ENCODE results near the gene LMF1.

The LMF1 gene

DNA sequence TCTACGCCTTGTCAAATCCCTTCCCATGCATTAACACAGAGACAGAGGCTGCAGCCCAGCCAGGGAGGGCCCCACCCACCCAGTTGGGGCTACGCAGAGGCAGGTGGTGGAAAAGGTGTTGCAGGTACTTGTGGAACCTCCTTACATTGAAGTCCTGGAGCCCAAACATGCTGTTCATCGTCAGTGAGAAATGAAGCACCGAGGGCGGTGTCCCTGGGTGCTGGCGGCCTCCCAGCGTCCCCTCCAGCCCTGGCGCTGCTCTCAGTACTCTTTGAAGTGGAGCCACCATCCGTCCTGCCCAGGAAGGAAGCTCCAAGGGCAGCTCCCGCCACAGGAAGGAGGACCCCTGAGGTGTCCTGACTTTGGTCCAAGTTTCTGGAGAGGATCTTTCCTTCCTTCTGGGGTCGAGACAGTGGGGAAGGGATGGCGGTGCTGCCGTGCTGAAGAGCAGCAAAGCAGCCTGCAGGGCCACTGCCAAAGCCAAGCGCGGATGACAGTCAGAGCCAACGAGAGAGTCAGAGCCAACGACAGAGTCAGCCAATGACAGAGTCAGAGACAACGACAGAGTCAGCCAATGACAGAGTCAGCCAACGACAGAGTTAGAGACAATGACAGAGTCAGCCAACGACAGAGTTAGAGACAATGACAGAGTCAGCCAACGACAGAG lies 23.4 kb downstream of the LMF1 start:
- no peak for DNase-seq
- TF ChIP-seq GATA1 (IDR thresholded peaks at IDR 0.05; ENCODE audit: low read depth, low read length) (no peak), POLR2A (IDR thresholded peaks at IDR 0.05; ENCODE audit: low read length) (no peak)

DNA sequence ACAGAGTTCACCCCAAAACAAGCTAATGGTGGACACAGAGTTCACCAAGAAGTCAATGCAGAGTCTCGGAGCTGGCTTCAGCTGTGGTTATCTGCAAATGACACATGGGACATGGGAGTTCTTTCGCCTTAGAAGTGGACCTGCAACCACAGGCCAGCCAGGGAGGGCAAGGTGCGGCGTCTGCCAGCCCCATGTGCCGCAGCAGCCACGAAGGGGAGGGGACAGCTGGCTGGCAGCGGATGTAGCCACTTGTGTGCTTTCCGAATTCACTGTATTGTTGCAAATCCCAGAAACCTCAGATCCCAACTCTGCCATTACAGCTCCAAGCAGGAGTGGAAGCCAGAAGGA lies 24.8 kb downstream of the LMF1 start:
- TF ChIP-seq GATA1 (IDR thresholded peaks at IDR 0.05; ENCODE audit: low read depth, low read length), result no peak
- TF ChIP-seq POLR2A (IDR thresholded peaks at IDR 0.05; ENCODE audit: low read length), result no peak
- DNase-seq, result no peak

DNA sequence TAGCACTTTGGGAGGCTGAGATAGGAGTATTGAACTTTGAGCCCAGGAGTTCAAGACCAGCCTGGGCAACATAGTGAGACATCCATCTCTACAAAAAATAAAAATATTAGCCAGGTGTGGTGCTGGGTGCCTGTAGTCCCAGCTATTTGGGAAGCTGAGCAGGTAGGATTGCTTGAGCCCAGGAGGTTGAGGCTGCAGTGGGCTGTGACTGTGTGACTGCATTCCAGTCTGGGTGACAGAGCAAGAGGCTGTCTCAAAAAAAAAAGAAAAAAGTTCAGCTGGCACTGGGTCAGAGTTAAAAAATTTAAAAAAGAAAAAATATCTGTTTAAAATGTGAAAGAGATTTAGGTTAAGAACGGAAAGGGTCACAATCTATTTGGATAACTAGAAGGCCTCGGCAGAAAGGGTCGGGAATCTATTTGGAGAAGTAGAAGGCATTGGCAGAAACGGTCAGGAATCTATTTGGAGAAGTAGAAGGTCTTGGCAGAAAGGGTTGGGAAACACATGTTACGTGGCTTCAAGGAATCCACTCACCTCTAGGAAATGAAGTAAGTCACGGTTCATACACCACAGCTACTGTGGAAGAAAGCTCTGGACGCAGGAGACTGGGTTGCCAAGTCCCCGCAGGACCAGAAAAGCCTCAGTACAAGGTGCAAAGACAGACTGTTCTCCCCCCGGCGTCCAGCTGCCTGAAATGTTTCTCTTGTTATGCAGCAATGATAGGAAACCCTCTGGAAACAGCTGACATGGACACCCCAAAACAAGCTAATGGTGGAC lies 25.3 kb downstream of the LMF1 start:
- TF ChIP-seq POLR2A (IDR thresholded peaks at IDR 0.05; ENCODE audit: low read length) (no peak), GATA1 (IDR thresholded peaks at IDR 0.05; ENCODE audit: low read depth, low read length) (no peak)
- no peak for DNase-seq

DNA sequence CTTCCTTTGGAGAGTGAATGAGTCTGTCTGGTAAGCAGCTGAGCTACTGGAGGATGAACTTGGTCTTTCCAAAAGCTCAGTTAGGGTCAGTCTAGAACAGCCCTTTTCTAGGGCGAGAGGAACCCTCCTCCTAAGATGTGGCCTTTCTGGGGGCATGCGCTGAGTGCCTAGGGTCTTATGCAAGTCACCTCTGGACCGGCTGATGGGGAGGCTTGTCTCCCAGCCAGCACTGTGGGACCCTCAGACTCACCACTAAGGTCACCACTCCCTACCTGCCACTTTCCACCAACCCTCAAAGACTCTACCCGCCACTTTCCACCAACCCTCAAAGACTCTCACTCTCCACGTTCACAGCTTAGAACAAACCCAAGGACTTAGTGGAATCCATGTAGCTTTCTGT lies 26.8 kb downstream of the LMF1 start:
- TF ChIP-seq POLR2A (IDR thresholded peaks at IDR 0.05; ENCODE audit: low read length) (no peak), GATA1 (IDR thresholded peaks at IDR 0.05; ENCODE audit: low read depth, low read length) (no peak)
- DNase-seq, result no peak

DNA sequence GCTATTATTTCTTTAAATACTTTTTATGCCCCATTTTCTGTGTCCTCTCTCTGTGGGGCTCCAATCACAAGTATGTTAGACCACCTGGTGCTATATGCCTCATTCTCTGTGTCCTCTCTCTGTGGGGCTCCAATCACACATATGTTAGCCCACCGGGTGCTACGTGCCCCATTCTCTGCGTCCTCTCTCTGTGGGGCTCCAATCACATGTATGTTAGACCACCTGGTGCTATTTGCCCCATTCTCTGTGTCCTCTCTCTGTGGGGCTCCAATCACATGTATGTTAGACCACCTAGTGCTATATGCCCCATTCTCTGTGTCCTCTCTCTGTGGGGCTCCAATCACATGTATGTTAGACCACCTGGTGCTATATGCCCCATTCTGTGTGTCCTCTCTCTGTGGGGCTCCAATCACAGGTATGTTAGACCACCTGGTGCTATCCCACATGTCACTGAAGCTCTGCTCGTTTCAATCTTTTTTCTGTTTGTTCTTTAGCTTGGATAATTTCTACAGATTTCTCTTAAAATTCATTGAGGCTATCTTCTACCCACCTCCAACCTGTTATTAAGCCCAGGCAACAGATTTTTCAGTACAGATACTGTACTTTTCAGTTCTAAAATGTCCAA lies 28.2 kb downstream of the LMF1 start:
- no peak for DNase-seq
- no peak for TF ChIP-seq POLR2A (IDR thresholded peaks at IDR 0.05; ENCODE audit: low read length)
- no peak for TF ChIP-seq GATA1 (IDR thresholded peaks at IDR 0.05; ENCODE audit: low read depth, low read length)

DNA sequence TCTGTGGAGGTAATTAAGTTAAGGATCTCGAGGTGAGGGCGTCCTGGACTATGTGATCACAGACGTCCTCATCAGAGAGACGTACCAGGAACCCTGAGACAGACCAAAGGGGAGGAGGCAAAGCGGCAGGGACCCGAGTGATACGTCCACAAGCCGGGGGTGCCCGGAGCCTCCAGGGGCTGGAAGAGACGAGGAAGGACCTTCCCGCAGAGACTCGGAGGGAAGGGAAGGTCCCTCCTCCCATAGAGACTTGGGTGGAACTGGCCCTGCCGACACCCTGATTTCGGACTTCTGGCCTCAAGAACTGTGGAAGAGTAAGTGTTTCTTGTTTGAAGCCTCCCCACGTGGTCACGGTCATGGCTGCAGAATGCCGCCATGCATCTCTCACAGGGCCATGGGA lies 30.8 kb downstream of the LMF1 start:
- no peak for TF ChIP-seq POLR2A (IDR thresholded peaks at IDR 0.05; ENCODE audit: low read length)
- TF ChIP-seq GATA1 (IDR thresholded peaks at IDR 0.05; ENCODE audit: low read depth, low read length), result no peak

DNA sequence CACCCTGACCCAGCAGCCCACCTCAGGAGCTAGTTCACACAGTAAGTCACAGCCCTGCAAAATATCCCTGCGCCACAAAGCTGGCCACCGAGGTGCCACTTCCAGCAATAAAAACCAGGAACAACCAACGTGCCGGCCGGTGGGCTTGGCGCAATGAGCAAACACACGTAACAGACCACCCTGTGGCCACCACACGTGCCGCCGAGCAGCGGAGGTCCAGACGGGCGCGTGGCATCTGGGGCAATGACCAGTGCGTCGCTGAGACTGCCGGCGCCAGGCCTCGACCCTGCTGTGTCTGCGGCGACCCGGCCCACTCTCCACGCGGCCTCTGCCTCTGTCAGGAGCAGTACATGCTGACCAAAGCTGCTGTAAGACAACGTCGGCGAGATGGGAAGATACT lies 31.5 kb downstream of the LMF1 start:
- no peak for TF ChIP-seq POLR2A (IDR thresholded peaks at IDR 0.05; ENCODE audit: low read length)
- no peak for TF ChIP-seq GATA1 (IDR thresholded peaks at IDR 0.05; ENCODE audit: low read depth, low read length)
- DNase-seq, result no peak

More for the DNA sequence above, 30.8 kb downstream of the LMF1 start:
- no peak for DNase-seq

DNA sequence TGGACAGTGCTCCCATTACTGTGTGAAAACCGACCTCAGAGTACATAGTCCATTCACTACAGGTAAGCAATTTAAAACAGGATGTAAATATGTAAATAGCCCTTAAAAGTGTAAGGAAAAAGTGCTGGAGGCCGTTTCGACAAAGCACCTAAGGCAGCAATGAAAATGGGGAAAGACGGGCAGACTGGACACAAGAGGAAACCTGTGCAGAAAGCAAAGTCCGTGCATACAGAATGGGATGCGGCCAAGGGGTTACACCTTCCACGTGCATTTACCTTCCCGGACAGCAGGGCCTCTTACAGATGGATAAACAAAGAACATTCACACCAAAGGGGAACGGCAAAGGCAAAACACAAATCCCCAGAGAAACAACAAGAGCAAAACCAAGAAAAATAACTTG lies 32.0 kb downstream of the LMF1 start:
- TF ChIP-seq GATA1 (IDR thresholded peaks at IDR 0.05; ENCODE audit: low read depth, low read length) (no peak), POLR2A (IDR thresholded peaks at IDR 0.05; ENCODE audit: low read length) (no peak)
- DNase-seq, result no peak

DNA sequence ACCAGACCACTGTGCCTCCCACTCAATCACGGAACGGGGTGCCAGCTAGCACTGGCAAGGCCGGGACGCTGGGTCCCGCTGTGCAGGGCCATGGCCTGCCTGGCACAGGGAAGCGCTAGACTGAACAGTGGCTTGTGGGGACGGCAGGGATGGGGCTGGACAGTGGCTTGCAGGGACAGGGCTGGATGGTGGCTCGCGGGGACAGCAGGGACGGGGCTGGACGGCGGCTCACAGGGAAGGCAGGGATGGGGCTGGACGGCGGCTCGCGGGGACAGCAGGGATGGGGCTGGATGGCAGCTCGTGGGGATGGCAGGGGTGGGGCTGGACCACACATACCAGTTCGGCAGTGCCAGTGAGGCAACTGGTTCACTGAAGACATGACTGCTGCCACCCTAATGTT lies 32.6 kb downstream of the LMF1 start:
- no peak for DNase-seq
- TF ChIP-seq GATA1 (IDR thresholded peaks at IDR 0.05; ENCODE audit: low read depth, low read length) (no peak), POLR2A (IDR thresholded peaks at IDR 0.05; ENCODE audit: low read length) (no peak)

DNA sequence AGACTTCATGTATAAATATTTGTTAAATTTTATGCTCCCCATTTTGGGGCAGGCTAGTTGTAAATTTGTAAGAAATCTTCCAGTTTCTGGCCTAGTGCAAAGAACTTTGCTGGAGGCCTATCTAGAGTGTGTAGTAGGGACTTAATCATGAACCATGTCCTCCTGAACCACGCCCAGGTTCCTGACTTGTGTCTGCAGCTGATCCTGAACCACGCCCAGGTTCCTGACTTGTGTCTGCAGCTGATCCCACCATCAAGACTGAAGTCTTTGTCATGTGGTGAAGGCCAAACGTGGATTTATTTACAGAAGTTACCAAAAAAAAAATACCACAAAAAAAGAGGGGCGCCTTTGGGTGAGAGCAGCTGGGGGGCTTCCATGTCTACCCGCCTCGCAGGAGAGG lies 33.1 kb downstream of the LMF1 start:
- DNase-seq, result peak; percentile 18 to 59

DNA sequence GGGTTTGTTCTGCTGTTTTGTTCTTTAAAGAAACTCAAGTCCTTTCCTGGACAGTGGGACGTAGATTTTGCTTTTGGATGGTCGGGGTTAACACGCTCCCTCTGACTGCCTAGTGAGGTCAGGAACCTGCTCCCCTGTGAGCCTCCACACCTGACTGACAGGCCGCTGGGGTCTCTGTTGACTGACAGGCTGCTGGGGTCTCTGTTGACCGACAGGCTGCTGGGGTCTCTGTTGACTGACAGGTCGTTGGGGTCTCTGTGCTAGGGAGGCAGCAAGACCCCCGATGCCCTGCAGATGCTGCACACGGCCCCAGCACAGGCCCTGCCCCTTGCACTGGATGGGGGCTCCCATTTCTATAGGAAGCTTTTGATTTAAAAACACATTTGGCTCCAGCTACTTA lies 33.5 kb downstream of the LMF1 start:
- no peak for DNase-seq
- TF ChIP-seq POLR2A (IDR thresholded peaks at IDR 0.05; ENCODE audit: low read length) (no peak), GATA1 (IDR thresholded peaks at IDR 0.05; ENCODE audit: low read depth, low read length) (no peak)

More for the DNA sequence above, 33.1 kb downstream of the LMF1 start:
- TF ChIP-seq POLR2A (IDR thresholded peaks at IDR 0.05; ENCODE audit: low read length), result no peak
- TF ChIP-seq GATA1 (IDR thresholded peaks at IDR 0.05; ENCODE audit: low read depth, low read length), result no peak

DNA sequence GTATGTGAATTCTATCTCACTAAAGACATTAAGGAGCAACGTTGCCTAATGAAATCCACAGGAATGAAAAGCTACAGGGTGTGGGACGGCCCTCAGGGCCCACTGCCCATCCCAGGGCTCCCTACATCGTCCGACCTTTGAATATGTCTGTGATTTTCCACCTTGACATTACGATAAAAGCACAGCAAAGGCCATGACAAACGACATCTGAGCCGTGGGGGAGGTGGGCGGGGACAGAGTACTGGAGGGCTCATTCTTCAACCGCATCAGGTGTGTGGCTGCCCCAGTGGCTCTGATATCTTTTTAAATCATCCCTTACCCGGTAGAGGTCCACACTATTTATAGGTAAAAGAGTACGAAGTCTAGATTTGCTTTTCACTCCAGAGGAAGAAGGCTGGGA lies 35.1 kb downstream of the LMF1 start:
- TF ChIP-seq POLR2A (IDR thresholded peaks at IDR 0.05; ENCODE audit: low read length) (no peak), GATA1 (IDR thresholded peaks at IDR 0.05; ENCODE audit: low read depth, low read length) (no peak)
- DNase-seq, result no peak

DNA sequence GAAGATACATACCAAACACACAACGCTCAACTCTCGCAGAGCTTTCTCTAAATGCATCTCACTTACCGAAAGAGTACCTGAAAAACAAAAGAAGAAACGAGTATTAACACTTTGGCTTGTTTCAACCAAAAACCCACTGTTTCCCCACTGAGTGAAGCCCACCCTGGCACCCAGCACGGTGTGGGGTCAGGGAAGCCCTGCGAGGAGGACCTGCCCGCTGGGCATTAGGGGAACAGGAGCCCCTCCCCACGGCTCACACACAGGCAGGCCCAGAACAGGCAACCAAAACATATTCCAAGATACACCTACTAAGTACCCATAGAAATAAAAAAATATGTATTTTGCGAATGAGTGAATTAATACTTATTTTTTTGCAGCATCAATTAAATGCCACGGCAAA lies 36.6 kb downstream of the LMF1 start:
- TF ChIP-seq POLR2A (IDR thresholded peaks at IDR 0.05; ENCODE audit: low read length), result no peak
- TF ChIP-seq GATA1 (IDR thresholded peaks at IDR 0.05; ENCODE audit: low read depth, low read length), result no peak
- no peak for DNase-seq

DNA sequence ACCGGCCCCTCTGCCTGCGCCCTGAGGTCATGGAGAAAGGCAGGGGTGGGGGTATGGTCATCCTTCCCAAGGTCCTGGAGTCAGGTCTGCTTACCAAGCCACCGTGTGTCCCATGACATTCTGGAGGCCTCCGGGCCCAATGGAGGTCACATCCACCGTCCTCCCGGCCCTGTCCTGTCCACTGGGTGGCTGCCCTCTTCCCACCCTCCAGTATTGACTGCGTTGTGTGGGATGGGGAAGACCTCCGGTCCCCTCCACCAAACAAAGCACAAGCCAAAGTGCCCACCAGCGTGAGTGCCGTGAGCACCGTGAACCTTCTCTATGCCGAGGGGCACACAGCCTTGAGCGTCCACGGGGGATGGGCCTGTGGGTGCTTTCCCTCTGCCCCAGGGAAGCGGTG lies 37.2 kb downstream of the LMF1 start:
- DNase-seq, result no peak
- TF ChIP-seq POLR2A (IDR thresholded peaks at IDR 0.05; ENCODE audit: low read length), result no peak
- TF ChIP-seq GATA1 (IDR thresholded peaks at IDR 0.05; ENCODE audit: low read depth, low read length), result no peak
